GM23248 (cell line): ENCODE measurements around the gene GDF10. TPM values are rescaled to one million over a fixed set of nuclear protein-coding genes. Genes with fewer than 3 reads are reported as not detected.

Experiments used
- DNase-seq: peaks from one replicate; pipeline ENCODE4 v3.0.0-alpha.2; 2015
- H2AFZ ChIP-seq: fragments of 200-600 bp; sonication (generic); 2 replicates; pipeline ENCODE4 v1.6.1; 2016; ENCODE audit warnings: antibody characterized with exemption
- H3F3A ChIP-seq: fragments of 200-600 bp; sonication (generic); 2 replicates; pipeline ENCODE4 v1.6.1; 2016; ENCODE audit warnings: mild to moderate bottlenecking, antibody characterized with exemption, mixed run types; ENCODE audit not compliant: insufficient read depth
- H3K27ac ChIP-seq: fragments of 200-600 bp; sonication (generic); 2 replicates; pipeline ENCODE4 v1.5.1; 2016; ENCODE audit warnings: mild to moderate bottlenecking
- H3K27me3 ChIP-seq: fragments of 200-600 bp; sonication (generic); replicated peaks from 2 replicates; pipeline ENCODE4 v1.6.1; 2016; ENCODE audit warnings: mild to moderate bottlenecking; ENCODE audit not compliant: insufficient read depth
- H3K36me3 ChIP-seq: fragments of 200-600 bp; sonication (generic); 2 replicates; pipeline ENCODE4 v1.6.1; 2016; ENCODE audit warnings: low read depth, mild to moderate bottlenecking
- H3K4me1 ChIP-seq: fragments of 200-600 bp; sonication (generic); 2 replicates; pipeline ENCODE4 v1.6.1; 2016; ENCODE audit warnings: mild to moderate bottlenecking; ENCODE audit not compliant: insufficient read depth
- H3K4me2 ChIP-seq: fragments of 200-600 bp; sonication (generic); one replicate; pipeline ENCODE4 v1.6.1; 2016; ENCODE audit warnings: mild to moderate bottlenecking; ENCODE audit not compliant: unreplicated experiment
- H3K4me3 ChIP-seq: fragments of 200-600 bp; sonication (generic); 2 replicates; pipeline ENCODE4 v1.5.1; 2016; ENCODE audit warnings: mild to moderate bottlenecking
- H3K79me2 ChIP-seq: fragments of 200-600 bp; sonication (generic); 2 replicates; pipeline ENCODE4 v1.6.1; 2016; ENCODE audit warnings: mild to moderate bottlenecking; ENCODE audit not compliant: insufficient read depth
- H3K9ac ChIP-seq: fragments of 200-600 bp; sonication (generic); 2 replicates; pipeline ENCODE4 v1.6.1; 2016; ENCODE audit warnings: mild to moderate bottlenecking
- H3K9me2 ChIP-seq: fragments of 200-600 bp; sonication (generic); 2 replicates; pipeline ENCODE4 v1.6.1; 2016; ENCODE audit warnings: mixed run types, mild to moderate bottlenecking, moderate library complexity; ENCODE audit not compliant: insufficient read depth
- H3K9me3 ChIP-seq: fragments of 200-600 bp; sonication (generic); one replicate; pipeline ENCODE4 v1.6.1; 2017; ENCODE audit warnings: low read depth
- H4K20me1 ChIP-seq: fragments of 200-600 bp; sonication (generic); 2 replicates; pipeline ENCODE4 v1.6.0; 2016; ENCODE audit not compliant: insufficient read depth
- EZH2 ChIP-seq: fragments of 200-600 bp; sonication (generic); IDR thresholded peaks from 2 replicates; pipeline ENCODE4 v1.6.1; 2018; ENCODE audit warnings: antibody characterized with exemption, mild to moderate bottlenecking; ENCODE audit not compliant: insufficient read depth, poor library complexity, severe bottlenecking
- EZH2phosphoT487 ChIP-seq: fragments of 200-600 bp; sonication (generic); IDR thresholded peaks from 2 replicates; pipeline ENCODE4 v1.6.1; 2018; ENCODE audit warnings: antibody characterized with exemption, moderate library complexity, mild to moderate bottlenecking, low read depth; ENCODE audit not compliant: insufficient read depth
- WGBS, 2 experiments: methylation state at CpG; one replicate each; pipeline ENCODE4 v1.1.6; 2015 to 2017; ENCODE audit warnings: low lambda C conversion rate in 2 of 2, low coverage in 1 of 2; ENCODE audit errors: missing lambda C conversion rate in 2 of 2; 5-methylcytosine and 5-hydroxymethylcytosine counted together
- in situ Hi-C: fragments of 300-500 bp; cut with MboI; formaldehyde crosslinking; loops from 2 replicates; pipeline ENCODE4 v1.15.0; 2020
- polyA plus RNA-seq: library from polyadenylated mRNA; unstranded; fragments of >200 nt; fragmentation: Nextera tagmentation; extraction: Ambion mirVana; gene quantifications from 2 replicates; pipeline ENCODE4 v1.2.1, GENCODE V29; 2016
- total RNA-seq: library from RNA; depleted of rRNA; stranded (reverse); fragments of >200 nt; shearing (Covaris generic); gene quantifications from 2 replicates; pipeline ENCODE4 v1.2.3, GENCODE V29; 2014

Gene GDF10
- total and polyA plus RNA-seq, 2 experiments from 2014 or later: 0.08 to 0.22 TPM

DNA sequence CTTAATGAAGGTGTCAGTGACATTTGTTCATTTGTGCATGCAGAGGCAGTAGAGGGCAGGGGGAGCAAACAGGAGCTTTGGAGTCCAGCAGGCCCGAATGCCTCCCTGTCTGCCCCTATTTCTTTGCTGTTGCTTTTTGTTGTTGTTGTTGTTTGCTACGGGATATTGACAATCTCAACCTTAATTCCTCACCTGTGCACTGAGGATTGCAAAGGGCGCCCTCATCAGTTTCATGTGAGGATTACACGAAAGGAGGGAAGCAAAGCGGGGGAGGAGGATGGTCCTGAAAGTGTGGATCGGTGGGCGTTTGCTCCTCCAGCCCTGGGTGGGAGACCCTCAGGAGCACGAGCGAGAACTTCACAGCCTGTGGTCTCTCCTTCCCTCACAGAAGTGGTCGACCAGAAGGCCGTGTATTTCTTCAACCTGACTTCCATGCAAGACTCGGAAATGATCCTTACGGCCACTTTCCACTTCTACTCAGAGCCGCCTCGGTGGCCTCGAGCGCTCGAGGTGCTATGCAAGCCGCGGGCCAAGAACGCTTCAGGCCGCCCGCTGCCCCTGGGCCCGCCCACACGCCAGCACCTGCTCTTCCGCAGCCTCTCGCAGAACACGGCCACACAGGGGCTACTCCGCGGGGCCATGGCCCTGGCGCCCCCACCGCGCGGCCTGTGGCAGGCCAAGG lies 9.6 kb downstream of the GDF10 start:
- WGBS, 2 experiments: 67 to 73% methylated on average over 19 to 34 of the region's 34 CpGs
- Histone ChIP-seq H3K9me3 (no peaks in the 10 kb centered on the region), H3K27me3 (peaks cover 15% of the 10 kb centered on the region), H3K9ac (no peak overlapping the region), H3K4me2 (no peak overlapping the region), H3K36me3 (no peaks in the 10 kb centered on the region), H2AFZ (no peak overlapping the region), H3K4me1 (no peaks in the 10 kb centered on the region), H3K27ac (no peak overlapping the region), H3K9me2 (no peaks in the 10 kb centered on the region), H3F3A (no peaks in the 10 kb centered on the region), H4K20me1 (no peaks in the 10 kb centered on the region), H3K79me2 (no peaks in the 10 kb centered on the region), H3K4me3 (no peak overlapping the region)
- DNase-seq: peak; percentile 29
- TF ChIP-seq EZH2phosphoT487 (no peak), EZH2 (no peak)
- in situ Hi-C loops: loop anchor here (10.0 kb wide), 1 partner anchor 255 kb away; no protein-coding TSS in a partner anchor

DNA sequence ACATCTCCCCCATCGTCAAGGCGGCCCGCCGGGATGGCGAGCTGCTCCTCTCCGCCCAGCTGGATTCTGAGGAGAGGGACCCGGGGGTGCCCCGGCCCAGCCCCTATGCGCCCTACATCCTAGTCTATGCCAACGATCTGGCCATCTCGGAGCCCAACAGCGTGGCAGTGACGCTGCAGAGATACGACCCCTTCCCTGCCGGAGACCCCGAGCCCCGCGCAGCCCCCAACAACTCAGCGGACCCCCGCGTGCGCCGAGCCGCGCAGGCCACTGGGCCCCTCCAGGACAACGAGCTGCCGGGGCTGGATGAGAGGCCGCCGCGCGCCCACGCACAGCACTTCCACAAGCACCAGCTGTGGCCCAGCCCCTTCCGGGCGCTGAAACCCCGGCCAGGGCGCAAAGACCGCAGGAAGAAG lies 10.1 kb downstream of the GDF10 start:
- 84 to 88% methylated on average over 29 to 31 of the region's 37 CpGs for WGBS, 2 experiments
- Histone ChIP-seq H4K20me1 (no peaks in the 10 kb centered on the region), H3K4me1 (no peaks in the 10 kb centered on the region), H3F3A (no peaks in the 10 kb centered on the region), H3K79me2 (no peaks in the 10 kb centered on the region), H2AFZ (no peak overlapping the region), H3K4me3 (no peak overlapping the region), H3K27ac (no peak overlapping the region), H3K36me3 (no peaks in the 10 kb centered on the region), H3K4me2 (no peak overlapping the region), H3K27me3 (peaks cover 15% of the 10 kb centered on the region), H3K9ac (no peak overlapping the region), H3K9me2 (no peaks in the 10 kb centered on the region), H3K9me3 (no peaks in the 10 kb centered on the region)
- no peak for DNase-seq
- no peak for TF ChIP-seq EZH2phosphoT487
- in situ Hi-C loops: no loop called here

DNA sequence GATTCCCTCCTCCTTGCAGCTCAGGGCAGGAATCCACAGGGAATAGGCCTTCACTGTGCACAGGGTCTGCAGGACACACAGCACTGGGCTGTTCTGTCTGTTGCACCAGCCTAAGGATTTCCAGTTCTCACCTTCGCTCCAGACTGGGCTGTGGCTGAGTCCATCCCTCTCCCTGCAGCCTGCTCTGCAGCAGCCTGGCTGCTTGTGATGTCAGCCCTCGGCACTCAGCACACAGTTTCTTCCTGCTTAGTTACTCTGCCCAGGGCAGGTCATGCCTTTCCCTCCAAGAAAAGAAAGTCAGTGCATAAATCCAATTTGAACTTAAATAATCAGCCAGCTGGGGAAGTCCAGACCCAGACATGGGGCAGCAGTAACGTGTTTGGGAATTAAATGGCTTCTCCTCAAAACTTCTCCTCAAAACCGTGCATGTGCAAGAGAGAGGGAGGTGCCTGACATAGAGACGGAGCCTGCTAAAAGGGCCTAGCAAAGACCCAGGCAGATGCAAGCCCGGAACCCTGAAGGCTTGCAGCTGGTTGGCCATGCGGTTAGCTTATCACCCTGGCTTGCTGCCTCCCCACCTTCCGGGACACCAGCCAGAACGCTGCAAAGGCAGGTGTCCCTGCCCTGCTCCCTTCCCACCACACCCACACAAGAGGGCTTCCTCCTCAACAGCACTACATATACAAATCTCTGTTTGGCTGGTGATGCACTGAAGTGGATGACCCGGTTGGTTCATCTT lies 11.4 kb downstream of the GDF10 start:
- Histone ChIP-seq H3K4me3 (no peak overlapping the region), H3K4me1 (no peaks in the 10 kb centered on the region)
- in situ Hi-C loops: no loop called here

DNA sequence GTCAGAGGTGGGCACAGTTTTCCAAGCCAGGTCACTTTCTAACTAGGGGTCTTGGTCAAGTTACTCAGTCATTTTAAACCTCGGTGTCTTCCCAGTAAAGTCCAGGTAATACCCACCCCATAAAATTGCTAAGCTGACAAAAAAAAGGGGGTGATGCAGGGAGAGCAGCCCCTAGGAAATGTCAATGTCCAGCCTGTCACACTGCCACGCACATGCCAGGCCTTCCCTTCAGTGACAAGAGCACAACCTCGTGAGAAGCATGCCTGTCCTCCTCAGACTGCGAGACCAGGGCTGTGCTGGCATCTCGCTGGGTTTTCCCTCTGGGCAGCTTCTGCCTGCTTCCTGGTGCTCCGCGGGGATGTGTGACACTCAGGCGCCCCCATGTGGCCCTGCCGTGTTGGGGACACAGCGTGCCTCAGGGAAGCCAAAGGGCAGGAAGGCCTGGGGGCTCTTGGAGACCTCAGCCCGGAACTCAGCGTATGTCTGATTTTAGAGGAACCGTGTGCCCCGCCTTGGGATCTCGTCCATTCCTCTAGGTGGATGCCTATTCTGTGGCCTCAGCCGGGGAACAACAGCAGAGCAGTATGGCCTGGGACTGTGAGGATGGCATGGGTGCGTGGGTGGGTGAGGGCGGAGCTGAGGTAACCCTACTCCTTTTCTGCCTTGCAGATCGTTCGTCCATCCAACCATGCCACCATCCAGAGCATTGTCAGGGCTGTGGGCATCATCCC lies 12.1 kb downstream of the GDF10 start:
- no peaks in the 10 kb centered on the region for H4K20me1 ChIP-seq
- TF ChIP-seq EZH2 (no peak), EZH2phosphoT487 (no peak)
- H3K9ac ChIP-seq: no peak overlapping the region
- no peaks in the 10 kb centered on the region for H3K9me3 ChIP-seq
- no peak overlapping the region for H3K4me3 ChIP-seq
- H3K4me2 ChIP-seq: no peak overlapping the region
- DNase-seq: peak; percentile 89
- peaks cover 13% of the 10 kb centered on the region; the same call in 1 of the 2 replicates for H3K27me3 ChIP-seq
- no peaks in the 10 kb centered on the region for H3K4me1 ChIP-seq
- H3K9me2 ChIP-seq: no peaks in the 10 kb centered on the region
- no peaks in the 10 kb centered on the region for H3K36me3 ChIP-seq
- in situ Hi-C loops: no loop called here
- no peaks in the 10 kb centered on the region for H3K79me2 ChIP-seq
- no peak overlapping the region for H3K27ac ChIP-seq
- H3F3A ChIP-seq: no peaks in the 10 kb centered on the region
- 6 to 14% methylated on average over 19 to 20 of the region's 20 CpGs for WGBS, 2 experiments
- no peak overlapping the region for H2AFZ ChIP-seq

More for the DNA sequence above, 11.4 kb downstream of the GDF10 start:
- Histone ChIP-seq H3K9me3 (no peaks in the 10 kb centered on the region), H3F3A (no peaks in the 10 kb centered on the region), H4K20me1 (no peaks in the 10 kb centered on the region), H3K4me2 (no peak overlapping the region), H3K79me2 (no peaks in the 10 kb centered on the region), H3K9me2 (no peaks in the 10 kb centered on the region), H2AFZ (no peak overlapping the region), H3K9ac (no peak overlapping the region), H3K27me3 (peaks cover 15% of the 10 kb centered on the region; the same call in 1 of the 2 replicates), H3K36me3 (no peaks in the 10 kb centered on the region), H3K27ac (no peak overlapping the region)
- DNase-seq: no peak
- 48 to 50% methylated on average over 10 of the region's 10 CpGs for WGBS, 2 experiments
- no peak for TF ChIP-seq EZH2phosphoT487
- TF ChIP-seq EZH2: no peak
